CD4-positive, alpha-beta T cell treated with Interleukin-15 for 4 hours (primary cell): ENCODE measurements around the gene MAB21L3.

Source experiments
- DNase-seq: peaks from one replicate; pipeline ENCODE4 v3.0.0-alpha.2; 2020; ENCODE audit warnings: low spot score

MAB21L3 gene

DNA sequence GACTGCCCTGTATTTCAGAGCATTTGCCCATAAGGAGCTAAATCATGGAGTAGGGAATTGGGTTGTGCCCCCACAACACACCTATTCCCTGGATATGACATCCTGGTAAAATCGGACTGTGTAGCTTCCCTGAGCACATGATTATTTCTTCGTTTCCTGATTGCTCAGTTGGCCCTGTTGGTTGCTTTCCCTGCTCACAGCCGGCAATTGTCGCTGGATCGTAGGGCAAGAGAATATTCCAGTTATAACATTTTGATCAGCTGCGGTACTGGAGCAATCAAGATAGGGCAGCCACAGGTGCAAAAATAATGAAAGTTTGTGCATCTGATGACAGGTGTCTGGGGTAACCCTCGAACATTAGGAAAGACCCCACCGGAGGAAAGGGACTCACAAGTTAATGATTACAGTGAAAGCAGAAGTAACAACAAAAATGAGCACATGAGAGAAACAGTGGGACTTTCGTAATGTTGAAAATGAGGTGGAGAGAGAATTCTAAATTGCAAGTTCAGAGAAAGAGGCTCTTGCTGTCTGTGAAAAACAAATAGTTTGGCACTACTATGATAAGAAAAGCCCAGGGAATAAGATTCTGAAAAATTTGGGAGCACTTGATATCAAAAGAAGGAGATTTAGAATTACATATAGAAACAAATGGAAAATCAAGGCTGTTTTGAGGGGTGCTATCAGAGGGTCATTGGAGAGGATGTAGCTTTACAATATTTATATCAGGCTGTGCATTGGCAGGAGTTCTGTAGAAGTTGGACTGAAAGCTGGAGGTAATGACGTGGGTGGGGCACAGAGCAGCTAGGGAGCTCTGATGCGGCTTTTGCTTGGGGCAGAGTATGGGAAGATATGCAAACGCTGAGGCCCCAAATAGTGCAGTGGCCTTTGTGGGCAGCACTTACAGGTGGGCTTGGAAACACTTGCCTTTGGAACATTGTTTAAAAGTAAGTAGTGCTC is at the start of gene MAB21L3:
Gene MAB21L3 (plus strand): TSS at position 833 of the 957 bp plus-strand sequence. CDS start 1,217 bp downstream, outside the sequence.
- no peak for DNase-seq

DNA sequence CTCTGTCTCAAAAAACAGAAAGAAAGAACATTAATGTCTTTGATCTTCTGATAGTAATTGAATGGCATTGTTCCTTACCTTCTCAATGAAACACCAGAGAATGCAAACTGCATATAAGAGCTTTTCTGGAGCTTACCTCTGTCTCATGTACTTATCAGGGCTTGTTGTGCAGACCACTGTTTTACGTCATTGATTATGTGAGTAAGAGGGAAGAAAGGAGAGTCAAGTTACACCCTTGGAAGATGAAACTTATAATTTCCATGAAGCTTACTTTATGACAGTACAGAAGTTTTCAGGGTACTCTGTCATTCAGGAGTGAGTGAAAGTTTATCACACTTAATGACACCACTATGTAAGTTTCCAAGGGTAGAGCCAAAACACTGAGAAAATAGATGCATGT is 49.0 kb upstream of the MAB21L3 start:
- DNase-seq: no peak

- DNase-seq: no peak
These were observed 46.6 kb upstream of the MAB21L3 start for GRCh38 chr1:116064616-116065015.

DNA sequence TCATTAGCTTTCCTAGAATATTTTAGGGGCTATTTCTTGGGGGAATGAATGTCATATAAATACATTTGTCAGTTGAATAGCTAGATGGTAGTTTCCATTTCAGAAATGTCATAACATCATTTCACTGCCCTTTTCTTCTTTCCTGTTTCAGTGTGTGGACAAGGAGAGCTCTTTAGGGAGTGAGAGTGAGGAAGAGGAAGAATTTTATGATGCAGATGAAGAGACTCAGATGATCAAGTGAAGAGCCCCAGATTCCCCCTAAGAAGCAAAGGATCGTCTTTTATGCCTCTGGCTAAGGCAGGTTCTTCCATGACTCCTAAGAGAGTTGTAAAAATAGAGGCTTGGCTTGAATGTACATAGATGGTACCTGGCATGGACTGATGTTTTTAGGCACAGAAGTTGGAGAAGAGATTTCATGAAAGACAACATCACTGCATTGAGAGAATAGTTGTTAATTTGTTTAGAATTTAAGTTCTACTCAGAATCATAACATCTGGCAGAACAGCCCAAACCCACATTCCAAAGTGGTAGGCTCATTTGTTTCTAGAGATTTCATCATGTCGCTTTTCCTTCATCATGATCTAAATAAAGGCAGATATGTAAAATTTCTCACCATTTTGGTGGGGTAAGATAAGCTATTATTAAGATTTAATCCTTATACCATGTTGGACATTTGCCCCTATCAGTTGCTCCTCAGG is 44.2 kb upstream of the MAB21L3 start:
- DNase-seq: no peak

DNA sequence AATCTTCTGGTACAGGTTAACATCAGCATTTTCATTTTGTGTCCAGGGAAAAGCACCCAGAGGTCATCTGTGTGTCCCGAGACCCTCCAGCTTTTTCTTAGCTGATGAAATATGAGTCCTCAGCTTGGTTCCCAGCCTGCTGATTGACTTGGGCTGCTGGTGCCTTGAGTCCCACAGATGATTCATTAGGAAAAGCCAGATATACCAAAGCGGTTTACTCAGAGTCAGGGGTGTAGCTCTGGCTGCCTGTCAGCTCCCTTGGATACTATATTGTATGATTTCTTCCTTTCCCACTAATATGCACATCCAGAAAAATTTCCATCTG is 43.7 kb upstream of the MAB21L3 start:
- no peak for DNase-seq

DNA sequence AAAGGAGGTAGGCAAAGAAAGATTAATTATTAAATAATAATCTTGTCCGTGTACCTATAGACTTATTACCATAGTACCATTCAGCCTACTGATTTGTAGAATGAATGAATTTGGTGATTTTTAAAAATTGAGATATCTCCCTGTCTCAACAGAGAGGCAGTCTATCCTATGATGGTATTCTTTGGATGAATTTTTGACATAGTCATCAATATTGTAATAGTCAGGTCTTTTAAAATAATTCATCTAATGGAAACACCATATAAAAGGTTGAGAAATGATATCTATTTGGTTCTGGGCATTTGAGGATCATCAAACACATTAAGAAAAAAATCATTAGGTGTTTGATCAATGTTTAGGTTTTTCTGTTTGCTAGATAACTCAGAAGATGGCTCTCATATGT is 35.6 kb upstream of the MAB21L3 start:
- DNase-seq: no peak

DNA sequence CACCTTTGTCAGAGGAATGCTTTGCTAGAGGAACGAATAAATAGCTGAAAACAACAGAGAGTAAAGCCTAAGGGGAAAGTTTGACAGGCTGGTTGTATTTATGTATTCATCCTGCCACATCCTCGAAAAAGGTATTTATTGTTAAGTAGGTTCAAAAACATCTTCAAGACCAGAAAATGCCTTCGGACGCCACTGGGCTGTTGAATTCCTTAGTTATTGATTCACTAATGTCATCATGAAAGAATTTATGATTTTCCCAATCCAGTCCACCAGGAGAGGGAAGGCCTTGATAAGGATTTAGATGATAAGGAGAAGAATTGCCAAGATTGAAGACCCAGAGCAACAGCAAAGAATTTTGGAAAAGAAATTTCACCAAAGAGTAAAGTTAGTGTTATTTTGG is 35.2 kb upstream of the MAB21L3 start:
- no peak for DNase-seq

DNA sequence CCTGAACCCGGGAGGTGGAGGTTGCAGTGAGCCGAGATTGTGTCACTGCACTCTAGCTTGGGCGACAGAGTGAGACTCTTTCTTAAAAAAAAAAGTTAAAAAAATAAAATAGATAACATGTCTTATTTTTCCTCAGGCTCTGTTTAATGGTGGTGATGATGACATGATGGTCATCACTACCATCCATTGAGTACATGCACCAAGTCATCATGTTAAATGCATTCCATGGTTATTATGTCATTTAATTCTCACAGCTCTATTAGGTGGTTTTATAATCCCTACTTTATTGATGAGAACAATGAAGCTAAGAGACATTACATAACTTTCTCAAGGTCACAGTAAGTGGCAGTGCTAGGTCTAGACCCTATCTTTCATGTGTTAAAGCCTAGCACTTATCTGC is 34.4 kb upstream of the MAB21L3 start:
- no peak for DNase-seq

GRCh38 chr1:116078699-116079223 is 32.4 kb upstream of the MAB21L3 start:
- DNase-seq: no peak

DNA sequence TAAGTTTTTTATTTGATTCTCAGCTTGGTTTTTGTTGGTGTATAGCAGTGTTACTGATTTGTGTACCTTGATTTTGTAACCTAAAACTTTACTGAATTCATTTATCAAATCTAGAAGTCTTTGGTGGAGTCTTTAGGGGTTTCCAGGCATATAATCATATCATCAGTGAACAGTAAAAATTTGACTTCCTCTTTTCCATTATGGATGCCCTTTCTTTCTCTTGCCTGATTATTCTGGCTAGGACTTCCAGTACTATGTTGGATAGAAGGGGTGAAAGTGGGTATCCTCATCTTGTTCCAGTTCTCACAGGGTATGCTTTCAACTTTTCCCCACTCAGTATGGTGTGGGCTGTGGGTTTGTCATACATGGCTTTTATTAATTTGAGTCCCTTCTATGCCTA is 23.6 kb upstream of the MAB21L3 start:
- no peak for DNase-seq

DNA sequence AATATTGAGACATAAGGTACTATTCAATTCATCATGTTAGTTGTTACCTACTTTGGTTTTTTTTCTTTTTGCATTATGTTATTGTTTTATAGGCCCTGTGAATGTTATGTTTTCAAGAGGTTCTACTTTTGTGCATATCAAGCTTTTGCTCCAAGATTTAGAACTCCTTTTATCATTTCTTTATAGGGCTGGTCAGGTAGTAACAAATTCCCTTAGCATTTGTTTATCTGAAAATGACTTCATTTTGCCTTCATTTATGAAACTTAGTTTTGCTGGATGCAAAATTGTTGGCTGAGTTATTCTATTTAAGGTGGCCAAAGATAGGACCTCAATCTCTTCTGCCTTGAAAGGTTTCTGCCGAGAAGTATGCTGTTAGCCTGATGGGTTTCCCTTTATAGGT is 21.3 kb upstream of the MAB21L3 start:
- DNase-seq: no peak

GRCh38 chr1:116091083-116091482 is 20.1 kb upstream of the MAB21L3 start:
- DNase-seq: no peak

GRCh38 chr1:116092752-116093489 is 18.3 kb upstream of the MAB21L3 start:
- no peak for DNase-seq

DNA sequence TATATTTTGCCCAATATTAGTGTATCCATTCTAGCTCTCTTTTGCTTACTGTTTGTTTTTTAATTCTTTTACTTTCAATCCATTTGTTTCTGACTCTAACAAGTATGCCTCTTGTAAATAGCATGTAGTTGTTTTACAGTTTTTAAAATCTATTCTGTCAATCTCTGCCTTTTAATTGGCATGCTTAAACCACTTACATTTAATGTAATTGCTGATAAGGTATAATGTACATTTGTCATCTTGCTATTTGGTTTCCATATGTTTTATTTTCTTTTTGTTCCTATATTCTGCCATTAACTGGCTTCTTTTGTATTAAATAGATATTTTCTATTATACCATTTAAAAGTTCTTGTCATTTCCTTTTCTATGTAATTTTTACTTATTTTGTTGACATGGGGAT is 16.2 kb upstream of the MAB21L3 start:
- DNase-seq: no peak

GRCh38 chr1:116096013-116096618 is 15.1 kb upstream of the MAB21L3 start:
- no peak for DNase-seq

GRCh38 chr1:116097626-116098025 is 13.6 kb upstream of the MAB21L3 start:
- no peak for DNase-seq

DNA sequence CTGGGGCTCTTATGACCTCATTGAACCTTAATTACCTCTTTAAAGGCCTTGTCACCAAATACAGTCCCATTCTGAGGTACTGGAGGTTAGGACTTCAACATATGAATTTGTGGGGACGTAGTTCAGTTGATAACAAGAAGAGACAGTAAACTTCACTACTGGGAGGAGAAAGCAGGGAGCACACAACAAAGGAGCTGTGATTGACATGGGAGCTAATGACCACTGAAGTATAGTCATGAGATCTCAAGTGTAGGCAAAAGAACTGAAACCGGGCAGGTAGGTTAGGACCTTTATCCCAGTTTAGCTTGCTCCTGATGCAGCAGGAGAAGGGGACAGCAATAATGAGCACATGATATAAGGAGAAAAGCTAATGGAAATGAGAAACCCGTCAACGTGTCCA is 11.8 kb upstream of the MAB21L3 start:
- DNase-seq: no peak

DNA sequence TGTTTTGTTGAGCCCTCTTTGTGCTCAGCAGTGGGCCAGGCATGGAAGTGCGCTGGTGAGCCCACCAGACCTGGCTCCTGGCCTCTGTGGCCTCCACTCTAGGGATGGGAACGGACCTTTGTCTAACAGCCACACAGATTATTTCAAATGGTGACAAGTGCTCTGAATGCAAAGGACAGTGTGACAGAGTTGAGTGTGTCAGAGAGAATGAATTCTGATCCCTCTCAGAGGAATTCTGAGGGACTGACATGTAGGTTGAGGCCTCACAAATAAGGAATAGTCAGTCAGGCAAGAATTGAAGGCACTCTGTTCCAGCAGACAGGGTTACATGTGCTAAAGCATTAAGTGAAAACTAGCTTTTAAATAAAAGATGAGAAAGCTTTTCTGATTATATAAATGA is 11.3 kb upstream of the MAB21L3 start:
- no peak for DNase-seq

GRCh38 chr1:116104667-116105066 is 6.5 kb upstream of the MAB21L3 start:
- no peak for DNase-seq

- DNase-seq: no peak
These were observed 5.2 kb upstream of the MAB21L3 start for GRCh38 chr1:116105996-116106395.

GRCh38 chr1:116106646-116107045 is 4.6 kb upstream of the MAB21L3 start:
- no peak for DNase-seq

DNA sequence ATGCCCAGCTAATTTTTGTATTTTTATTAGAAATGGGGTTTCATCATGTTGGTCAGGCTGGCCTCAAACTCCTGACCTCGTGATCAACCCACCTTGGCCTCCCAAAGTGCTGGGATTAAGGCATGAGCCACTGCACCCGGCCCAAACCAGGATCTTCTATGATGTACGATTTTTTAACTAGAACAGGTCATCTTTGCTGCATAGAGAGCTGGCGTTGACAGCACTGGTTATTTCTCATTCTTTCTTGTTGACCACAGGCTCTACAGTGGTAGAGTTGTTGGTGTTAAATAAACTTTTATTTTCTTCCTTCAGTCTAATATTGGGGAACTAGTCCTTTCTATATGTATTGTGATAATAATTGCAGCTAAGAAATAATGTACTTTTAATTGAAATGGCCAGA is 3.8 kb upstream of the MAB21L3 start:
- no peak for DNase-seq
